GM20431 (cell line): ENCODE results near the gene KCNIP4.
"Not testable (repeated sequence)": the region's sequence is repeated elsewhere in the genome, so short reads cannot be mapped to it uniquely, and the experiment has no call there.

Experiments
- in situ Hi-C: fragments of 300-500 bp; cut with MseI, MboI; formaldehyde crosslinking; loops from one replicate; pipeline ENCODE4 v1.15.0; 2020; ENCODE audit warnings: low sequenced_read_pairs; ENCODE audit not compliant: unreplicated experiment

The KCNIP4 gene

GRCh38 chr4:21415728-21416127, 532.8 kb downstream of the KCNIP4 start:
- in situ Hi-C loops, result no loop called here

DNA sequence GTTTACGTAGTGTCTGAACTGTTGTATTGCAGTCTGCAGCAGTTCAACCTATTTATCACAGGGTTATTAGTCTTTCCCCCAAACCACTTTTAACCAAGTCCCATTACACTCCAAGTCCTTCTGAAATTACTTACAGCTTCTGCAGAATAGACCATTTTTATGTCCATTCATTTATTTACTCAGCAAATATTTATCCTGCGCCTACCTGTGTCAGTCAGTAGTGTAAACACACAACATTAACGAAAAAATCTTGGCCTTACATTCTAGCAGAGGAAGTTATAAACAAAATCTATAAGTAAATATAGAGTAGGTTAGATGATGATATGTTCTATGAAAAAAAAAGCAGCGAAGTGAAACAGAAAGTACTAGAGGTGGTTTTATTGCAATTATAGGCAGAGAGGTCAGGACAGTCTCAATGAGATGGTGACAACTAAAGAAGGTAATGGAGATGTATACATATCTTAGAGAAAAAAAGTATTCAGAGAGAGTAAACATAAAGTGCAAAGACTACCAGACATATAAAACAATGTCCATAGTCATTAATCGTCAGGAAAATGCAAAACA, 534.7 kb downstream of the KCNIP4 start:
- in situ Hi-C loops, result no loop called here

GRCh38 chr4:21411086-21411485, 537.5 kb downstream of the KCNIP4 start:
- in situ Hi-C loops, result no loop called here

- in situ Hi-C loops, result no loop called here
Measured at GRCh38 chr4:21410372-21410771, 538.2 kb downstream of the KCNIP4 start.

DNA sequence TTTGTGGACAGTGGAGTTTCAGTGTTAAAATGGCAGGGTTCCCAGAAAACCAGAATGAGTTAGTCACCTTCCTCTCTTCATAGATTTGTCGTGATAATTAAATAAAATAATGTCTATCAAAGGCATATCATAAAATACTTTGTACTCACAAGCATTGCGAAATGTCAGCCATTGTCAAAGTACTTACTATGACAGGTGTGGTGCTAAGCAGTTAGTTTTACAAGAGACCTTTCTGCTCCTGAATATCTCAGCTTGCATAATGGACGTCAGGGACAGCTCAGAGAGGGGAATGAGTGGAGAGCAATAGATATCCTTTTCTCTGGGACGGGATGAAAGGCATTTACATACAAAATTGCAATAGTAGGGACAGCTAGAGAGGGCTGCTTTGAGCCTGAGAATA, 560.9 kb downstream of the KCNIP4 start:
- in situ Hi-C loops, result no loop called here

DNA sequence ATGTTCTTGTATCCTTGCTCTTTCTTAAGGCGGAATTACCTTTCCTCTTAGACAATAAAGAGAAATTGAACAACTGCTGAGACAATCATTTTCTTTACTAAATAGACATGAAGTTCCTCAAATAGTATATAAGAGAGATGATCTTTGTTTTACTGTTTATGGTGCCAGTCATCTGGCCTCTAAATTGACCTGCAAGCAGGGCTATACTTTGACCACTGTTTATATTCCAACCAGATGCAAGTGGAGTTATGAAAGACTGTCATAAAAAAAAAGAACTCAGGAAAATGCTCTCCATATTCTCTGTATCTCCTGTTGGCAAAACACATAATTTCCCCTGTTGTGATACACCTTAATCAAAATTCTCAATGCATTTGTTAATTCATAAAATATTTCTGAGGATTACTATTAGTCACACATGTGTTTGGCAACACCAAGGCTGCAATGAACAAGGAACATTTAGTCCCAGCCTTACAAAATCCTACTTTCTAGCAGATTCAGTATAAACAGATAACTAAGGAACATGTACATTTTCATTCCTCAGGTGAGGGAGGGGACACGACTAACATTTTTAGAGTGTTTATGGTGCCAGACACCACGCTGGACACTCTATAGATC, 562.3 kb downstream of the KCNIP4 start:
- in situ Hi-C loops, result no loop called here

- in situ Hi-C loops, result no loop called here
Measured at GRCh38 chr4:21385706-21386105, 562.9 kb downstream of the KCNIP4 start.

DNA sequence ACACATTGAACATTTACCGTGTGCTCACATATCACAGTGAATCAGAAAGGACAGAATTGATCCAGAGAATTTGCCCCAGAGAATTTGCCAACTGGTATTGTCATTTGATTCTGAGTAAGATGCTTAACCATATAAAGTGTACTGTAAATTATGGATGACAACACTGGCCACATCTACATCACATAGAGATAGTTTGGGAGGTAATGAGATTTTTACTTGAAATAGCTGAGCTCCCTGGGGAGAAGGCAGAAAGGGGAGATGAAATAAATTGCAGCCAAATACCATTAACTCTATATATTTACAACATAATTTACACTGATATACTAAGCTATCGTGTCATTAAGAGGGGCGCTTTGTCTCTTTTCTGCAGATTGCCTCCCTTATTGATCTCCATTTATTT, 564.0 kb downstream of the KCNIP4 start:
- in situ Hi-C loops, result no loop called here

DNA sequence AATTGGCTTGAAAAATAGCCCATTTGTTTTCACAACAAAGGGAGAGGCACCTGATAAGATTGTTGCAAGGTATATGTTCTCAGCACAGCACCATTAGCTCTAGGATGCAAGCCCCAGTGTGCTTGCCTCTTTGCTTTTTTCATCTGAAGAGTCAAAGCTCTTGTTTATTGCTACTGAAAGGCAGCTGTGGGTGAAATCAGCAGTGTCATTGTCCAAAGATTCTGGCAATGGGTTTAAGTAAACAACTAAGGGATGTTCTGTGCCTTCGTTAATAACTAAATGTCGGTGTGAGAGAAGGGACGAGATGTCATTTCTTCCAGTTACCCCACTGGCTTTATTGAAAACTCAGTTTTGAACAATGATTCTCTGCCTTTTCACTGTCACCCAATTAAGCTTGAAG, 567.7 kb downstream of the KCNIP4 start:
- in situ Hi-C loops, result no loop called here

DNA sequence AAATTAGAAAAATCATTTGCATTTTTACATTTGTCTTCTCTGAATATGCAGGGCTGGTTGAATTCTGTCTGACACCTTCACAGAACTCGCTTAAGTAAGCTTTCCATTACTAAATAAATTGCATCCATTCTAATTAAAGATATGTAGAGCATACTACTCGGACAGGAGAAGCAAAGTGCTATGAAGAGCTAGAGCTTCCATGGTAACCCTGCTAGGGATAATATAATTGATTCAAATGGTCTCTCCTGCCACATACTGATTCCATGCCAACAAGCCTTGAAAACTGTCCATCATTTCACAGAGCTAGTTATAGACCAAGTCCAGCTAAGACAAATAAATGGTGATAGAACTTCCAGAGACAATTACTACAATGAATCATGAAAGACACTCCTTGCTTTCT, 571.5 kb downstream of the KCNIP4 start:
- in situ Hi-C loops, result no loop called here

- in situ Hi-C loops, result no loop called here
Measured at GRCh38 chr4:21376176-21376575, 572.4 kb downstream of the KCNIP4 start.

- in situ Hi-C loops, result no loop called here
Measured at GRCh38 chr4:21374641-21375368, 573.8 kb downstream of the KCNIP4 start.

- in situ Hi-C loops, result no loop called here
Measured at GRCh38 chr4:21367567-21367966, 581.0 kb downstream of the KCNIP4 start.

- in situ Hi-C loops, result no loop called here
Measured at GRCh38 chr4:21366840-21367239, 581.7 kb downstream of the KCNIP4 start.

- in situ Hi-C loops, result no loop called here
Measured at GRCh38 chr4:21366312-21366711, 582.3 kb downstream of the KCNIP4 start.

- in situ Hi-C loops, result no loop called here
Measured at GRCh38 chr4:21363701-21364100, 584.9 kb downstream of the KCNIP4 start.

DNA sequence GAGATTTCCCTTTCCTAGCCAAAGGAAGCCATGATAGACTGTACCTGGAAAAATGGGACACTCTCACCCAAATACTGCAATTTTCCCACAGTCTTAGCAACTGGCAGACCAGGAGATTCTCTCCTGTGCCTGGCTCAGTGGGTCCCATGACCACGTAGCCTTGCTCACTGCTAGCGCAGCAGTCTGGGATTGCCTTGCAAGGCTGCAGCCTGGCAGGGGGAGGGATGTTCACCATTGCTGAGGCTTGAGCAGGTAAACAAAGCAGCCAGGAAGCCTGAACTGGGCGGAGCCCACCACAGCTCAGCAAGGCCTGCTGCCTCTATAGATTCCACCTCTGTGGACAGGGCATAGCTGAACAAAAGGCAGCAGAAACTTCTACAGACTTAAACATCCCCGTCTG, 596.2 kb downstream of the KCNIP4 start:
- in situ Hi-C loops, result not testable (repeated sequence)

GRCh38 chr4:21347142-21347541, 601.4 kb downstream of the KCNIP4 start:
- in situ Hi-C loops, result no loop called here

- in situ Hi-C loops, result no loop called here
Measured at GRCh38 chr4:21327976-21328700, 620.4 kb downstream of the KCNIP4 start.

- in situ Hi-C loops, result no loop called here
Measured at GRCh38 chr4:21320034-21320433, 628.5 kb downstream of the KCNIP4 start.

- in situ Hi-C loops, result no loop called here
Measured at GRCh38 chr4:21307709-21308108, 640.9 kb downstream of the KCNIP4 start.
